Stimulated activated CD8-positive, alpha-beta memory T cell treated with anti-CD3 and anti-CD28 coated beads, Interleukin-4, amount 100 ng/mL, for 1 hour (primary cell): ENCODE results near the gene LENG8.
"Not testable (repeated sequence)": the region's sequence is repeated elsewhere in the genome, so short reads cannot be mapped to it uniquely, and the experiment has no call there.

Experiments used
- DNase-seq, 2 donors: peaks; one replicate each; pipeline ENCODE4 v3.0.0-alpha.2; 2020; ENCODE audit warnings: low read depth in 2 of 2, low spot score in 1 of 2

Gene LENG8

GRCh38 chr19:54478677-54479266 lies 29.8 kb downstream of the LENG8 start:
- no peak for DNase-seq

GRCh38 chr19:54480051-54480450 lies 31.1 kb downstream of the LENG8 start:
- DNase-seq: no peak

GRCh38 chr19:54481326-54481930 lies 32.4 kb downstream of the LENG8 start:
- no peak for DNase-seq

GRCh38 chr19:54482889-54483288 lies 33.9 kb downstream of the LENG8 start:
- no peak for DNase-seq

- no peak for DNase-seq
These were observed 35.5 kb downstream of the LENG8 start for GRCh38 chr19:54484451-54484850.

- DNase-seq: no peak
These were observed 36.9 kb downstream of the LENG8 start for GRCh38 chr19:54485851-54486250.

- no peak for DNase-seq
These were observed 40.3 kb downstream of the LENG8 start for GRCh38 chr19:54489341-54489740.

GRCh38 chr19:54489766-54490165 lies 40.8 kb downstream of the LENG8 start:
- DNase-seq: no peak

GRCh38 chr19:54492568-54492967 lies 43.6 kb downstream of the LENG8 start:
- DNase-seq: no peak

GRCh38 chr19:54493056-54493455 lies 44.1 kb downstream of the LENG8 start:
- not testable (repeated sequence) for DNase-seq

GRCh38 chr19:54493967-54494585 lies 45.1 kb downstream of the LENG8 start:
- DNase-seq: no peak

- DNase-seq: not testable (repeated sequence)
These were observed 46.3 kb downstream of the LENG8 start for GRCh38 chr19:54495284-54495683.

- not testable (repeated sequence) for DNase-seq
These were observed 48.9 kb downstream of the LENG8 start for GRCh38 chr19:54497747-54498450.

GRCh38 chr19:54498451-54498772 lies 49.4 kb downstream of the LENG8 start:
- DNase-seq: not testable (repeated sequence)

GRCh38 chr19:54502518-54503048 lies 53.6 kb downstream of the LENG8 start, which contains the start of gene LAIR2:
Gene LAIR2, plus strand, starts transcription at chr19:54502831. Its CDS starts 88 bp downstream, at chr19:54502919.
- DNase-seq: no peak

- DNase-seq: not testable (repeated sequence)
These were observed 56.5 kb downstream of the LENG8 start for GRCh38 chr19:54505542-54505941.

- DNase-seq: no peak
These were observed 57.1 kb downstream of the LENG8 start for GRCh38 chr19:54506079-54506478.

- DNase-seq: not testable (repeated sequence)
These were observed 58.2 kb downstream of the LENG8 start for GRCh38 chr19:54507038-54507717.

GRCh38 chr19:54507824-54508223 lies 58.8 kb downstream of the LENG8 start:
- no peak for DNase-seq

- not testable (repeated sequence) for DNase-seq
These were observed 59.5 kb downstream of the LENG8 start for GRCh38 chr19:54508487-54508886.
